T-helper 9 cell (primary cell): ENCODE results near the gene QSER1.
"Not testable (repeated sequence)": the region's sequence is repeated elsewhere in the genome, so short reads cannot be mapped to it uniquely, and the experiment has no call there.

Source experiments
- DNase-seq: peaks from one replicate; pipeline ENCODE4 v3.0.0-alpha.2; 2020

Gene QSER1

DNA sequence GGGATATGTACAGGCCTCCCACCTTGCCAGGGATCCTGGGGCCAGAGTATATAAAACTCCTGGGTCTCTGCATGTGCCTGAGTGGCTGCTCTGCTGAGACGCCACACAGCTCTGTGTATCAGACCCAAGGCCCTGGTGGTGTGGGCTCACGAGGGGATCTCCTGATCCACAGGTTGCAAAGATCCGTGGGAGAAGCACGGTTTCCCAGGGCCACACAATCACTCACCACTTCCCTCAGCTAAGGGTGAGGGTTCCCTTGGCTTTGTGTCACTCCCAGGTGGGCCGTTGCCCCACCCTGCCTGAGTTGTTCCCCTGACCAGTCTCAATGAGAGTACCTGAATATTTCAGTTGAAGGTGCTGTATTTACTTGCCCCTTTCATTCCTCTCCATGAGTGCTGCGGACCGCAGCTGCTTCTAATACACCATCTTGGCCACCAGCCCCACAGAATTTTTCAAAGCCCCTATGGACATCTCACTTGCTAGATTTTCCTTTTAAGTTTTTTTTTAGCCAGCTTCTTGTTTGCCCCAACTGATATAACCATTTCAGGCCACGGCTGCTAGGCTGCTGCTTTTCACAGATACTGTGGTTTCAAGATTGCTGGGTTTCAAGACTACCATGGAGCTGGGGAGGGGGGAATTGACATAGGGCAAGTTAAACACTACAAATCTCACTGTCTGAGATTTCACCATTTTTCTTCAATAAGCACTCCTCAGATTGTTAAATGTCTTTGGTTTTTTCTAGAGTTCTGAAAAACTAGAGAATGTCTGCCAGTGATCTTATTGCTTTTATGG lies 109.3 kb downstream of the QSER1 start:
- DNase-seq: no peak

DNA sequence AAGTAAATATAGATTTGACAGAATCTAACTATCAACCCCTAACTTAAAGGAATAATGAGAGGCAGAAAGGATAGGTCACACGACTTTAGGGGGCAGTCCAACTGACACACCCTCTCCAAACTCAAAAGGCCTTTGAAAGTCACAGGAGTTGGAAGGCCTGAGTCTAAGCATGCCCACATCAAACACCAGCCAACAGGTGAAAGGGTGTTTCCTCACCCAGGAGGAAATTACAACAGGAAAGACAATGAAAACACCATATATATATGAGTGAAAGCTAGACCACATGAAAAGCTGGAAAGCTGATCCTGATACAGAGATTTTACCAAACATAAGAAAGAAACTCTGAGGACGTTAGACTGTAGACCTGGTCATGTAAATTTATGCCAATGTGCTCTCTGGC lies 112.6 kb downstream of the QSER1 start:
- DNase-seq: no peak

- DNase-seq: no peak
Observed at GRCh38 chr11:33006010-33006409, 113.4 kb downstream of the QSER1 start.

DNA sequence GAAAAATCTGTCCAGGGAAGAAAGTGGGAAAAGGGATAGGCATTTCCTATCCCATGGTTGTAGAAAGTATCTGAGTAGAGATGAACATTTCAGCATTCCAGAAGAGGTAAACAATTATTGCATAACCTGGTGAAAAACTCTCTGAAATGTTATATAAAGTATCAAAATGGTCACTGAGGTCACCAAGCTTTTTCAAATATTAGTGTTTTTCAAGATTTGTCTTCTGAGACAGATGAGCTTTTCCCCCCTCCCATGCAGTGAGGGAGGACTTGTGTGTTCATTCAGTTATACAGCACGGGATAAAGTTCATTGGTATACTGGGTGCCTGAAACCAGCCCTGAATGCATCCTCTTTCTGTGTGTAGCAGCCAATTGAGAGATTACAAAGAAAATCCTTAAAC lies 121.1 kb downstream of the QSER1 start:
- no peak for DNase-seq

GRCh38 chr11:33015621-33016551 lies 123.3 kb downstream of the QSER1 start, which contains the start of gene DEPDC7:
Gene DEPDC7 (plus strand): TSS chr11:33015878. CDS start chr11:33015956, 78 bp downstream.
- peak; percentile 64 for DNase-seq

DNA sequence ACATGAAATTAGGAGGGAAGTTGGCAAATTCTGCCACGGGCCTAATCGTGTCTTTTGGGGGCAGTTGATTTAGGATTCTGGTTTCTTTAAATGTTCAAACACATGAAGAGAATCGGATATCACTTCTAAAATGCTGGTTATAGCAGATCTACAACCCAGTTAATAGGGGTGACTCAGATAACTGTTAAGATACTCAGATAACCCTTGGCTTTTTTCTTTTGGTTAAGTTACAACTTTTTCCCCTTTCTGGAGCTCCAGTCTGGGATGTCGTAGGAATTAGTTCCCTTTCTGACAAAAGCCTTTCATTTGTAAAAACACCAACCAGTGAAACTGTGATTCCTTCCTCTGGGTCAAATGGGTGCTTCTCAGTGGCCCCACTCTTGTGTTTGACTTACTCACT lies 124.0 kb downstream of the QSER1 start:
- no peak for DNase-seq

- DNase-seq: no peak
Observed at GRCh38 chr11:33017478-33017877, 124.9 kb downstream of the QSER1 start.

DNA sequence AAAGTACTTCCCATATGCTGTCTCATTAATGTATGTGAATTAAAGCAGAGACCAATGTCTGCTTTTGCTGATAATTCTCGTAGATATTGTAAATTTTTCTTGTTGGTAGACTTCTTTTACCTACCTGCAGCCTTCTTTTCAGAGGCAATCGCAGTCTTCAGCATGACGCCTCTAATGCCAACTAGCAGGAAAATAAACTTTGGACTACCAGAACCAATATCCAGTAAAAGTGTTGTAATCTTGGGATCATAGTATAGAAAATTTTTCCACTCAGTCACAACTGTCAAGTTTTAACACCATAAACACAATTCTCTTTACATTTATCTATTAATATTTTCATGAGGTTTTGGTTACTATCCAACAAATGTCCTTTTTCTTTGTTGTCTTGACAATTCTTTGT lies 125.4 kb downstream of the QSER1 start:
- no peak for DNase-seq

GRCh38 chr11:33018840-33019239 lies 126.2 kb downstream of the QSER1 start:
- no peak for DNase-seq

- no peak for DNase-seq
Observed at GRCh38 chr11:33021501-33021900, 128.9 kb downstream of the QSER1 start.

- no peak for DNase-seq
Observed at GRCh38 chr11:33021937-33022336, 129.3 kb downstream of the QSER1 start.

DNA sequence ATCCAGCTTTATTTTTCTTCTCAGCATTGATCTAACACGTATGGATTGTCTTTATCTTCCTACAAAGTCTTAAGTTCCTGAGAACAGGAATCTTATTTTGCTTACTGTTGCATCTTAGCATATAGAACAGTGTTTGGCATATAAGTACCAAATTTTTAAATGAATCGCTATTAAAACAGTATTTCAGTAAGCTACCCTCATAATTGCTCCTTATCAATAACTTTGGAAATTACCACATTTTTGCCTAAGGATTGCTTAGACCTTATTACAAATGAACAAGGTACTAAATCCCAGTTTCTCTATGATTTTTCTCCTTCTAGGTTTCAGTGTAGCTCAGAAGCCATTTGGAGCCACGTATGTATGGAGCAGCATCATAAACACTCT lies 132.7 kb downstream of the QSER1 start:
- no peak for DNase-seq

GRCh38 chr11:33027233-33027632 lies 134.6 kb downstream of the QSER1 start:
- no peak for DNase-seq

DNA sequence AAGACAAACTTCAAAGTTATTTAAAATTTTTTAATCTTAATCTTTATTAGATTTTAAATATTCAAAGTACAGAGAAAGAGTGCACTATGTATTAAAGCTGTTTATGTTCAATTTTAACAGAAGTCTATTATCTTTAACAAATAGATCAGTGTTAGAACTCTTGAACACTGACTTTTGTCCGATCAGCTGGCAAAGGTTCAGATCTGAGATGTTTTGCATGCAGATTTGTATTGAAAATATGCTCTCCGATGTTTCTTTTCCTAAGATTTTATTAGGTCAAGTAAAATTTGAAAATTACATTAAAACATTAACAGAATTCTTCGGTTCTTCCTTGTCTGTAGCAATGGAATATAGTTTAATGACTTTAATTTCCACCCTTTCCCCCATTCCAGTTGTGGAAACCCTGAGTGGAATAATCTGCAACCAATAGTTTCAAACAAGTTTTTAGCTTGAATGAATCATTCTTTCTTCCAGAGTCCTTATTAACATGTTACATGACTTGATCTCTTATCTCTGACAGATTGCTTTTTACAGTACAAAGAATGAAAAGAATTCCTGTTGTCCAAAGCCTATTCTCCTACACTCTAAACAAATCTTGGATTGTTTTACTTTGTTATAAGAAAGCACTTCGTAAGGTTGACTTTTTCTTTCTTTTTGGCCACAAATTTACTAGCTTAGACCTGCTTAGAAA lies 135.4 kb downstream of the QSER1 start:
- no peak for DNase-seq

- DNase-seq: no peak
Observed at GRCh38 chr11:33028537-33028914, 135.9 kb downstream of the QSER1 start.

DNA sequence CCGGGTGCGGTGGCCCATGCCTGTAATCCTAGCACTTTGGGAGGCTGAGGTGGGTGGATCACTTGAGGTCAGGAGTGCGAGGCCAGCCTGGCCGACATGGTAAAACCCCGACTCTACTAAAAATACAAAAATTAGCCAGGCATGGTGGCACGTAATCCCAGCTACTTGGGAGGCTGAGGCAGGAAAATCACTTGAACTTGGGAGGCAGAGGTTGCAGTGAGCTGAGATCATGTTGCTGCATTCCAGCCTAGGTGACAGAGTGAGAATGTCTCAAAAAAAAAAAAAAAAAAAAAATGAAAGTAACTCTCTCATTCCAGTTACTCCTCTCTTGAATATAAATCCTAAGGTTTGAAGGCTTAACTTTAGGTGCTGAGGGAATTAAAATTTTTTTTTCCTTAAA lies 136.6 kb downstream of the QSER1 start:
- DNase-seq: not testable (repeated sequence)
